Stimulated activated CD4-positive, alpha-beta T cell treated with anti-CD3 and anti-CD28 coated beads, TNF-alpha, amount 100 ng/mL, for 48 hours (primary cell): ENCODE measurements around the gene CDYL.
A peak's percentile ranks its signal among the peaks of the same experiment; 100 is the strongest.

Experiments used
- DNase-seq, 3 donors: peaks; one replicate each; pipeline ENCODE4 v3.0.0-alpha.2; 2020; ENCODE audit warnings: low read depth in 3 of 3

The CDYL gene

GRCh38 chr6:4907602-4908001 is 131.4 kb downstream of the CDYL start:
- no peak for DNase-seq

GRCh38 chr6:4908062-4908461 is 131.9 kb downstream of the CDYL start:
- no peak for DNase-seq

GRCh38 chr6:4909063-4909706 is 133.0 kb downstream of the CDYL start:
- no peak for DNase-seq

- DNase-seq: no peak
These were observed 134.0 kb downstream of the CDYL start for GRCh38 chr6:4910037-4910760.

- no peak for DNase-seq
These were observed 136.4 kb downstream of the CDYL start for GRCh38 chr6:4912559-4912958.

GRCh38 chr6:4913705-4914419 is 137.7 kb downstream of the CDYL start:
- DNase-seq: no peak

- no peak for DNase-seq
These were observed 138.4 kb downstream of the CDYL start for GRCh38 chr6:4914420-4915159.

GRCh38 chr6:4916954-4917561 is 140.9 kb downstream of the CDYL start:
- no peak for DNase-seq

- DNase-seq: no peak
These were observed 144.8 kb downstream of the CDYL start for GRCh38 chr6:4920914-4921410.

GRCh38 chr6:4922488-4923037 is 146.4 kb downstream of the CDYL start:
- no peak for DNase-seq

- DNase-seq: no peak
These were observed 146.9 kb downstream of the CDYL start for GRCh38 chr6:4923081-4923480.

- no peak for DNase-seq
These were observed 148.6 kb downstream of the CDYL start for GRCh38 chr6:4924661-4925271.

- DNase-seq: no peak
These were observed 149.4 kb downstream of the CDYL start for GRCh38 chr6:4925580-4925979.

- no peak for DNase-seq
These were observed 152.2 kb downstream of the CDYL start for GRCh38 chr6:4928426-4928825.

- no peak for DNase-seq
These were observed 153.0 kb downstream of the CDYL start for GRCh38 chr6:4929097-4929718.

- no peak for DNase-seq
These were observed 154.0 kb downstream of the CDYL start for GRCh38 chr6:4930025-4930691.

GRCh38 chr6:4931530-4932227 is 155.5 kb downstream of the CDYL start:
- DNase-seq: no peak

GRCh38 chr6:4932228-4932903 is 156.2 kb downstream of the CDYL start:
- no peak for DNase-seq

- peak in 2 of 3 donors; percentile 4 to 6 for DNase-seq
These were observed 159.3 kb downstream of the CDYL start for GRCh38 chr6:4935486-4935885.
